COLO668 (cell line): ENCODE data around the gene DNAI4.
"Not testable (repeated sequence)": the region's sequence is repeated elsewhere in the genome, so short reads cannot be mapped to it uniquely, and the experiment has no call there.

Source experiments
- DNase-seq: peaks from one replicate; lab custom pipeline; 2025; ENCODE audit not compliant: unreplicated experiment; lab: John Stamatoyannopoulos, UW

The DNAI4 gene

DNA sequence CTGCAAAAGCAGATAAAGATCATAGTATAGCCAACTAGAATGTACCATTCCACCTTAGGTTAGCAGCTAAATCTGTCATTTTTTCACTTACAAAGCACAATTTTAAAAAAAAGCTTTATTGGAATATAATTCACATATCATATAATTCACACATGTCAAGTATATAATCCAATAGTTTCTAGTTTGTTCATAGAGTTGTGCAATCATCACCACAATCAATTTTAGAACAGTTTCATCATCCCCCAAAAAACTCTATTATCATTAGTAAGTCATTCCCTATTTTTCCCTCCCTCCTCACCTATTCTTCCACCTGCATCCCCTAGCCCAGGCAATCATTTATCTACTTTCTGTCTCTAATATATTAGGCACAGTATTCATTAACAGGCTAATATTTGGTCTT, 91.5 kb downstream of the DNAI4 start:
- DNase-seq, result no peak

- DNase-seq, result no peak
These were observed 93.0 kb downstream of the DNAI4 start for GRCh38 chr1:66831529-66832239.

GRCh38 chr1:66824771-66825170, 99.9 kb downstream of the DNAI4 start:
- no peak for DNase-seq

DNA sequence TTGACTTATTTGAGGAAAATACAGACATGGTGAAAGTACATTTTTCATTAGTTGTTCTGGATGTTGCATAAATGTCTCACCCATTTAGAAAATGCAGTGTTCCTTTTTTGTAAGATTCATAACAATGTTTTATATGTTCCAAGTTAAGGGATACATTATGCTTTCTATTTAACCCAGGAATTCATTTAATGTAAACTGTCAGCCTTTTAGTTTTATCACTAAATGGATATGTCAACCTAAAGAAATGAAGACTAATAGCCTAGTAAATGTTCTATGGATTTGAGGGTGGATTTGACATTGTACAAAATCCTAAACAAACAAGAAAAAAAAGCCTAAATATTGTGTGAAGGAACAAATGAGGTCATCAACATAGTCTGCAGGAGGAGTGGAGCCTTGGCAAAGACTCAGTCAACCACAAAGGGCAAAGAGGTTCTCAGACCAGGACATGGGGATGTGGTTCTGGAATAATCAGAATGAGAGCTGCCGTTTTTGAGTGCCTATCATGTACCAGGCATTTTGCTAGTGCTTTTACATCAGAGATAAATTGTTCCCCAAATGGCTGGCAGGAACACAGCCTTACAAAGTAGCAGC, 114.8 kb downstream of the DNAI4 start:
- no peak for DNase-seq

GRCh38 chr1:66809245-66809644, 115.4 kb downstream of the DNAI4 start:
- no peak for DNase-seq

DNA sequence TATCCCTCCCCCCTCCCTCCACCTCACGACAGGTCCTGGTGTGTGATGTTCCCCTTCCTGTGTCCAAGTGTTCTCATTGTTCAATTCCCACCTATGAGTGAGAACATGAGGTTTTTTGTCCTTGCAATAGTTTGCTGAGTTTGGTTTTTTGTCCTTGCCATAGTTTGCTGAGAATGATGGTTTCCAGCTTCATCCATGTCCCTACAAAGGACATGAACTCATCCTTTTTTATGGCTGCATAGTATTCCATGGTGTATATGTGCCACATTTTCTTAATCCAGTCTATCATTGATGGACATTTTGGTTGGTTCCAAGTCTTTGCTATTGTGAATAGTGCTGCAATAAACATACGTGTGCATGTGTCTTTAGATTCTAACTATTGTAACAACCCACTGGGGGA, 128.8 kb downstream of the DNAI4 start:
- not testable (repeated sequence) for DNase-seq

- DNase-seq, result no peak
These were observed 132.7 kb downstream of the DNAI4 start for GRCh38 chr1:66791621-66792610.

DNA sequence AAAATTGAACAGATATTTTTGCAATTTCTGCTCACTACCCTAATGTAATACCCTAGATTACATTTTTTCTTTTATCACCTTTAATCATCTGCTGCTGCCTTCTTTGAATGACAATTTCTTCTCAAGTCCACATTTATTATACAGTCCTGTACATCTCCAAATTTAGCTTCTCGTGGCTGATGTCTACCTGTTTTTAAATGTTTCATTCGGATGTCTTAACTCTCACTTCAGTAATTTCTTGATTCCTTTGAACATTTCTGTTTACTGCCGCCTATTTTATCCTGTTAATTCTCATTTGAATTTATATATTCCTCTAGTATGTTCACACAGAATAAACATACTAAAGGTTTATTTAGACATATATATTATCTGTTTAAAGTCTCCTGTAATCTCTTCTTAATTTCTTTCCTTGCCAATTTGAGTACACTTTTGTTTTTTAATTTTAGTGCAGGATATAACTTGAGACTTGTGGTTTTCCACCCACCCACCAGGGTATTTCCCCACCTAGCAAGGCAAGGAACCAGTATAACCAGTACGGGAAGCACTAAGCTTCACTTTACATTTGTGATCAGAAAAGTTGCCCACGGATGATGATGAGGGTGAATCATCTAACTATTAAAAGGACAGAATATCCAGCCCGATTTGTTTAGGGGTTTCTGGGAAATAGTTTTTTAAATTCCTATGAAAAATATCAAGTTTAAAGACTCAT, 136.3 kb downstream of the DNAI4 start:
- DNase-seq, result no peak

- DNase-seq, result no peak
These were observed 137.0 kb downstream of the DNAI4 start for GRCh38 chr1:66787641-66788040.

GRCh38 chr1:66785800-66786199, 138.9 kb downstream of the DNAI4 start:
- not testable (repeated sequence) for DNase-seq

GRCh38 chr1:66779475-66780078, 145.1 kb downstream of the DNAI4 start:
- DNase-seq, result no peak

- no peak for DNase-seq
These were observed 145.7 kb downstream of the DNAI4 start for GRCh38 chr1:66778969-66779368.

DNA sequence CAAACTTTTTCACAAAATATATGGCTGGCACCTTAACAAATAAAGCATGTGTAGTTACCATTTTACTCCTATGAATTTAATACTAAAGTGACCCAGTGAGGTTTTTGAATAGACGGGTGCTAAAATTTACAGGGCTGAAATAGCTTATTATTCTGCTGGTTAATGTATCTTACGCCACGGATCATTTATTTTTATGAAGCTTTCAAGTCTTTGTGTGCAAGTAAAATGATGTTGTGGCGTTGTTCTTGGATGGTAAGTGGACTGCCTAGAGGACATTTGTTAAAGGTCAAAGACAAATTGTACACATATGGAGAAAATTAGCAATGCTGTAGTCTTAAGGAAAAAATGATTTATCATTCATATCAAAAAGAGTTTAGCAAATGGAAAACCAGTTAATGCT, 146.4 kb downstream of the DNAI4 start:
- no peak for DNase-seq

- no peak for DNase-seq
These were observed 146.8 kb downstream of the DNAI4 start for GRCh38 chr1:66777831-66778230.

GRCh38 chr1:66775646-66776045, 149.0 kb downstream of the DNAI4 start:
- no peak for DNase-seq

DNA sequence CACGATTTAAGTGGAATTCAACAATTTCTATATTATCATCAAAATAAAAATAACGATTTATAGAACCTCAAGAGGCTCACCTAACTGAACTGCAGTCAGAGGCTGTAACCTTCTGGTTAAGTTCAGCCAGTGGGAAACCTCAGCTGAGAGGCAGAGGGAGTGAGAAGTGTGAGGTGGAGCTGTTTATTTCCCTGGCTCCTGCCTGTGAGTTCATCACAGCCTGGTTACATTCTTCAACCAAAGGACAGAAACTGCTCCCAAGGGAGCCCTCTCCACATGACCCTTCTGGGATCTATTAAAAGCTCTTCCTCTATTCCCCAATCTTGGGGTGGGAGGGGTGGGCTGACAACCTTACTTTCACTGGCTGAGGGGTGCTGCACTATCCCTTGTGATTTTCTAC, 150.2 kb downstream of the DNAI4 start:
- no peak for DNase-seq

GRCh38 chr1:66773227-66773626, 151.4 kb downstream of the DNAI4 start:
- DNase-seq, result no peak

- peak; percentile 41 for DNase-seq
These were observed 154.0 kb downstream of the DNAI4 start for GRCh38 chr1:66770694-66771093.

- no peak for DNase-seq
These were observed 154.4 kb downstream of the DNAI4 start for GRCh38 chr1:66770240-66770639.

GRCh38 chr1:66769512-66770229, 155.0 kb downstream of the DNAI4 start:
- no peak for DNase-seq
